Fibroblast of pulmonary artery (primary cell): ENCODE results near the gene PTGDS.

Experiments
- DNase-seq: peaks from one replicate; pipeline ENCODE4 v3.0.0-alpha.2; 2010; ENCODE audit warnings: low read depth
- H3K4me3 ChIP-seq: replicated peaks from 2 replicates; pipeline ENCODE4 v1.5.1; 2011; ENCODE audit warnings: low read depth, mild to moderate bottlenecking, control low read depth, low read length, moderate library complexity
- CTCF ChIP-seq: IDR thresholded peaks from 2 replicates; pipeline ENCODE4 v1.5.1; 2011; ENCODE audit warnings: mild to moderate bottlenecking, control low read depth, low read length, inconsistent platforms; ENCODE audit errors: missing control alignments

Gene PTGDS

GRCh38 chr9:137011156-137011555 is 33.9 kb downstream of the PTGDS start:
- H3K4me3 ChIP-seq: no peak overlapping the region
- DNase-seq: no peak
- TF ChIP-seq CTCF: no peak

- H3K4me3 ChIP-seq: no peak overlapping the region
- DNase-seq: no peak
- no peak for TF ChIP-seq CTCF
Measured at GRCh38 chr9:137011907-137012675, 34.8 kb downstream of the PTGDS start.

- no peak for TF ChIP-seq CTCF
- DNase-seq: no peak
- H3K4me3 ChIP-seq: no peak overlapping the region
Measured at GRCh38 chr9:137012694-137013570, 35.6 kb downstream of the PTGDS start.

GRCh38 chr9:137013571-137013940 is 36.3 kb downstream of the PTGDS start:
- H3K4me3 ChIP-seq: no peak overlapping the region
- TF ChIP-seq CTCF: no peak
- no peak for DNase-seq

- DNase-seq: no peak
- no peak for TF ChIP-seq CTCF
- H3K4me3 ChIP-seq: no peak overlapping the region
Measured at GRCh38 chr9:137014166-137014565, 36.9 kb downstream of the PTGDS start.

GRCh38 chr9:137014776-137015539 is 37.7 kb downstream of the PTGDS start:
- no peak overlapping the region for H3K4me3 ChIP-seq
- no peak for DNase-seq
- TF ChIP-seq CTCF: no peak
